Embryonic facial prominence (tissue), 1 donor: Measurements from ENCODE around the gene TAS1R1.

Experiments
- DNase-seq: peaks from one replicate; pipeline ENCODE4 v3.0.0-alpha.2; 2016; ENCODE audit errors: extremely low spot score

TAS1R1 gene

DNA sequence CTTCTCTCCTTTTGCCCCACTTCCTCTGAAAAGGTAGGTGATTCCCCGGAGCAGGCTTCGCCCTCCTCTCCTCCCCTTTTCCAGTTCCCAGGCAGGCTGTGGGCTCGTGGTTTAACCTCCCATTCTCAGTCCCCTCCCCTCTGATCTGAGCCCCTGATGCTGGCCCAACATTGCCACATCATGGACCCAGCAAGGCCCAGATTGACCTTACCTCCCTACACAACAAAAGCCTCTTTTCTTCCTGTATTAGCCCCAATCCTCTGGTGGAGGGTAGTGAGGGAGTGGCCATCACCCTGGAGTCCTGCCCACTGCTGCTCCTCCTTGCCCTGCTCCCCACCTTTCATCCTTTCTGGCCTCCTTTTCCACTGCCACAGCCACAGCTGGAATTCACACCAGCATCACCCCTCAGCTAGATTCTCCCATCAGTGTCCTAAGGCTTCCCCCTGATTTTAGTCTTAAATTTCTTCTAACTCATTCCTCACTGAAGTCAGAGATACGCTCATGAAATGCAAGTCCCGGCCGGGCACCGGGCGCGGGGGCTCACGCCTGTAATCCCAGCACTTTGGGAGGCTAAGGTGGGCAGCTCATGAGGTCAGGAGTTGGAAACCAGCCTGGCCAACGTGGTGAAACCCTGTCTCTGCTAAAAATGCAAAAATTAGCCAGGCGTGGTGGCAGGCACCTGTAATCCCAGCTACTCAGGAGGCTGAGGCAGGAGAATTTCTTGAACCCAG is 17.7 kb downstream of the TAS1R1 start:
- no peak for DNase-seq

DNA sequence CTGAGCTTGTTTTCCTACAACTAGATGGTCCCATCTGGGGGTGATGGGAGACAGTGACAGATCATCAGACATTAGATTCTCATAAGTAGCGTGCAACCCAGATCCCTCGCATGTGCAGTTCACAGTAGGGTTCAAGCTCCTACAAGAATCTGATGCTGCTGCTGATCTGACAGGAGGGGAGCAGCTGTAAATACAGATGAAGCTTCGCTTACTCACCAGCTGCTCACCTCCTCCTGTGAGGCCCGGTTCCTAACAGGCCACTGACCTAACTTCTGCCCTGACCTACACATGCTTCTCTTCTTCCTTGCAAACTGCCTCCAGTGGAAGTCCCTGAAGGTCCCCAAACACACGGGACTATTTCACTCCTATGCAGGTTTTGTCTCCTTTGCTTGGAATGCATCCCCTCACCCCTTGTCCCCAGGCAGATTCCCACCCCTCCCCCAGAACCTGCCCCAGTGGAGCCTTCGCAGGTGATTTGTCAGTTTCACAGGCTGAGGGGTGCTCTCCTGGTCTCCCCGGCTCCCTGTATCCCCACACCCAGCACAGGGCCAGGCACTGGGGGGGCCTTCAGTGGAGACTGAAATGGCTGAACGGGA is 19.0 kb downstream of the TAS1R1 start:
- DNase-seq = no peak

DNA sequence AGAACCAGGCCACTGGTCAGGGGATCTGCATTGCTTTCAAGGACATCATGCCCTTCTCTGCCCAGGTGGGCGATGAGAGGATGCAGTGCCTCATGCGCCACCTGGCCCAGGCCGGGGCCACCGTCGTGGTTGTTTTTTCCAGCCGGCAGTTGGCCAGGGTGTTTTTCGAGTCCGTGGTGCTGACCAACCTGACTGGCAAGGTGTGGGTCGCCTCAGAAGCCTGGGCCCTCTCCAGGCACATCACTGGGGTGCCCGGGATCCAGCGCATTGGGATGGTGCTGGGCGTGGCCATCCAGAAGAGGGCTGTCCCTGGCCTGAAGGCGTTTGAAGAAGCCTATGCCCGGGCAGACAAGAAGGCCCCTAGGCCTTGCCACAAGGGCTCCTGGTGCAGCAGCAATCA is 19.7 kb downstream of the TAS1R1 start:
- no peak for DNase-seq

DNA sequence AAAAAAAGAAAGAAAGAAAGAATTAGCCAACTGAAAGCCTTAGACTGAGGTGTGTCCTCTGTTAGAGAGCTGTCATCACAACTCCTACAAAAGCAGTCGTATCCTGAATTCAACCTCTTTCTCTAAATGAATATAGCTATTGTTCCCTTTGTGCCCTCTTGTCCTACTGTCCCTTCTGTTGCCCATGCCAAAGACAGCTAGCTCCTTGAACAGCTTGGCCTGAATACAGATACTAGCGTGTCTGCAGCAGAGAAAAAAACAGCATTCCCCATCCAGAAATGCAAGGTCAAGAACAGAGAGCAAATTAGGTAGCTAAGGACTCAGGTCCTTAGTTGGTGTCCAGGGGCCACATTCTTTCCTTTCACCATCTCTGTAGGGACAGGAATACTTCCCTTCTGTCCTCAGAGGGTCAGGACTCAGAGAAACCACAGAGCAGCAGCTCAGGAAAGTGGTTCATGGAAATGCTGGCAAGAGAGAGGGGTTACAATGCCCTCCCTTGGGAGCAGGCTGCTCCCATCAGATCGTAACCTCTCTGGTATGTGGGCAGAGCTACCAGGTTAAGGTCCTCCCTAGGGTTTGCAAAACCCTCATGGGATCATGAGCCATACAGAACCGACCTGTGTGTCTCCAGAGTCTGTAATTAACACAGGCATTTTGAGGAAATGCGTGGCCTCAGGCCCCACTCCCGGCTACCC is 22.9 kb downstream of the TAS1R1 start:
- DNase-seq = no peak

DNA sequence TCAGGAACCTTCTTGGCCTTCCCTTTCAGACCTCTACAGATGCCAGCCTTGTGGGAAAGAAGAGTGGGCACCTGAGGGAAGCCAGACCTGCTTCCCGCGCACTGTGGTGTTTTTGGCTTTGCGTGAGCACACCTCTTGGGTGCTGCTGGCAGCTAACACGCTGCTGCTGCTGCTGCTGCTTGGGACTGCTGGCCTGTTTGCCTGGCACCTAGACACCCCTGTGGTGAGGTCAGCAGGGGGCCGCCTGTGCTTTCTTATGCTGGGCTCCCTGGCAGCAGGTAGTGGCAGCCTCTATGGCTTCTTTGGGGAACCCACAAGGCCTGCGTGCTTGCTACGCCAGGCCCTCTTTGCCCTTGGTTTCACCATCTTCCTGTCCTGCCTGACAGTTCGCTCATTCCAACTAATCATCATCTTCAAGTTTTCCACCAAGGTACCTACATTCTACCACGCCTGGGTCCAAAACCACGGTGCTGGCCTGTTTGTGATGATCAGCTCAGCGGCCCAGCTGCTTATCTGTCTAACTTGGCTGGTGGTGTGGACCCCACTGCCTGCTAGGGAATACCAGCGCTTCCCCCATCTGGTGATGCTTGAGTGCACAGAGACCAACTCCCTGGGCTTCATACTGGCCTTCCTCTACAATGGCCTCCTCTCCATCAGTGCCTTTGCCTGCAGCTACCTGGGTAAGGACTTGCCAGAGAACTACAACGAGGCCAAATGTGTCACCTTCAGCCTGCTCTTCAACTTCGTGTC is 23.7 kb downstream of the TAS1R1 start:
- DNase-seq = no peak

DNA sequence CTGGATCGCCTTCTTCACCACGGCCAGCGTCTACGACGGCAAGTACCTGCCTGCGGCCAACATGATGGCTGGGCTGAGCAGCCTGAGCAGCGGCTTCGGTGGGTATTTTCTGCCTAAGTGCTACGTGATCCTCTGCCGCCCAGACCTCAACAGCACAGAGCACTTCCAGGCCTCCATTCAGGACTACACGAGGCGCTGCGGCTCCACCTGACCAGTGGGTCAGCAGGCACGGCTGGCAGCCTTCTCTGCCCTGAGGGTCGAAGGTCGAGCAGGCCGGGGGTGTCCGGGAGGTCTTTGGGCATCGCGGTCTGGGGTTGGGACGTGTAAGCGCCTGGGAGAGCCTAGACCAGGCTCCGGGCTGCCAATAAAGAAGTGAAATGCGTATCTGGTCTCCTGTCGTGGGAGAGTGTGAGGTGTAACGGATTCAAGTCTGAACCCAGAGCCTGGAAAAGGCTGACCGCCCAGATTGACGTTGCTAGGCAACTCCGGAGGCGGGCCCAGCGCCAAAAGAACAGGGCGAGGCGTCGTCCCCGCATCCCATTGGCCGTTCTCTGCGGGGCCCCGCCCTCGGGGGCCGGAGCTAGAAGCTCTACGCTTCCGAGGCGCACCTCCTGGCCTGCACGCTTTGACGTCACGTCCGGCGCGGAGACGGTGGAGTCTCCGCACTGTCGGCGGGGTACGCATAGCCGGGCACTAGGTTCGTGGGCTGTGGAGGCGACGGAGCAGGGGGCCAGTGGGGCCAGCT is 24.4 kb downstream of the TAS1R1 start, which contains the start of gene ZBTB48:
Gene ZBTB48 (plus strand): TSS at position 621 of the 745 bp plus-strand sequence. CDS start 616 bp downstream, outside the sequence.
- DNase-seq = peak; percentile 95

DNA sequence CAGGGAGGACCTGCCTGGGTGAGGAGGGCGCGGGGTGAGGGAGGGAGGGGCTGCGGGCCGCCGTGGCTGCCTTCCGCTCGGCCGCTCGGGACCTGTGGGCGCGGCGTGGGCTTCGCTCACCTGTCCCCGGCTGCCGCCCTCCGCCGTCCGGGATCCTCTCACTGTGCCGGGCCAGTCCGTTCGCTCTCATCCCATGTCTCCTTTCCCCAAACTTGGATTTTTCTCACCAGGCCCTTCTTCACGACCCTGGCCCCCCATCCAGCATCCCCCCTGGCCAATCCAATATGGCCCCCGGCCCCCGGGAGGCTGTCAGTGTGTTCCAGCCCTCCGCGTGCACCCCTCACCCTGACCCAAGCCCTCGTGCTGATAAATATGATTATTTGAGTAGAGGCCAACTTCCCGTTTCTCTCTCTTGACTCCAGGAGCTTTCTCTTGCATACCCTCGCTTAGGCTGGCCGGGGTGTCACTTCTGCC is 25.0 kb downstream of the TAS1R1 start:
- no peak for DNase-seq

DNA sequence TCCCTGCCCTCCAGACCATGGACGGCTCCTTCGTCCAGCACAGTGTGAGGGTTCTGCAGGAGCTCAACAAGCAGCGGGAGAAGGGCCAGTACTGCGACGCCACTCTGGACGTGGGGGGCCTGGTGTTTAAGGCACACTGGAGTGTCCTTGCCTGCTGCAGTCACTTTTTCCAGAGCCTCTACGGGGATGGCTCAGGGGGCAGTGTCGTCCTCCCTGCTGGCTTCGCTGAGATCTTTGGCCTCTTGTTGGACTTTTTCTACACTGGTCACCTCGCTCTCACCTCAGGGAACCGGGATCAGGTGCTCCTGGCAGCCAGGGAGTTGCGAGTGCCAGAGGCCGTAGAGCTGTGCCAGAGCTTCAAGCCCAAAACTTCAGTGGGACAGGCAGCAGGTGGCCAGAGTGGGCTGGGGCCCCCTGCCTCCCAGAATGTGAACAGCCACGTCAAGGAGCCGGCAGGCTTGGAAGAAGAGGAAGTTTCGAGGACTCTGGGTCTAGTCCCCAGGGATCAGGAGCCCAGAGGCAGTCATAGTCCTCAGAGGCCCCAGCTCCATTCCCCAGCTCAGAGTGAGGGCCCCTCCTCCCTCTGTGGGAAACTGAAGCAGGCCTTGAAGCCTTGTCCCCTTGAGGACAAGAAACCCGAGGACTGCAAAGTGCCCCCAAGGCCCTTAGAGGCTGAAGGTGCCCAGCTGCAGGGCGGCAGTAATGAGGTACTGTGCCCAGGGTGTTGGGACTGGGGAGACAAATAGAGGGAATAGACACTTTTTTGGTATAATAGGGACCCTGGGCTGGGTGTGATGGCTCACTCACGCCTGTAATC is 25.7 kb downstream of the TAS1R1 start:
- no peak for DNase-seq

DNA sequence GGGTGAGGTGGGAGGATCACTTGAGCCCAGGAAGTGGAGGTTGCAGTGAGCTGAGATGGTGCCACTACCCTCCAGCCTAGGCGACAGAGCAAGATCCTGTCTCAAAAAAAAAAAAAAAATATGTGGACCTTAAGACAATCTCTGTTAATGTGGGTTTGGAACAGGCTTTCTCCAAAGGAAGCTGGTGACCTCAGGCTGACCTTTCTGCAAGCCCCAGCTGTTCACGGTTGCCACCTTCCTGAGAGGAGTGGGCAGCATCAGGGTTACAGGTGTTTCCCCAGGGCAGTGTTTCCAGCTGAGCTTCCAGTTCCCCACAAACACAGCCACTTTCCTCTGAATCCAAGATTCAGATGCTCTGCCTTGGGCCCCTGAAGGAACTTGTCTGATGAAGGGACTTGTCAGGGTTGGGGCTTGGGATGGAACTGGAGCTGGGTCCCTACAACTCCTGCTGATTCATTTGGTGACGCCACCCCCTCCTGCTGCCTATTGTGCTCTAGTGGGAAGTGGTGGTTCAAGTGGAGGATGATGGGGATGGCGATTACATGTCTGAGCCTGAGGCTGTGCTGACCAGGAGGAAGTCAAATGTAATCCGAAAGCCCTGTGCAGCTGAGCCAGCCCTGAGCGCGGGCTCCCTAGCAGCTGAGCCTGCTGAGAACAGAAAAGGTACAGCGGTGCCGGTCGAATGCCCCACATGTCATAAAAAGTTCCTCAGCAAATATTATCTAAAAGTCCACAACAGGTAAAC is 26.6 kb downstream of the TAS1R1 start:
- no peak for DNase-seq

DNA sequence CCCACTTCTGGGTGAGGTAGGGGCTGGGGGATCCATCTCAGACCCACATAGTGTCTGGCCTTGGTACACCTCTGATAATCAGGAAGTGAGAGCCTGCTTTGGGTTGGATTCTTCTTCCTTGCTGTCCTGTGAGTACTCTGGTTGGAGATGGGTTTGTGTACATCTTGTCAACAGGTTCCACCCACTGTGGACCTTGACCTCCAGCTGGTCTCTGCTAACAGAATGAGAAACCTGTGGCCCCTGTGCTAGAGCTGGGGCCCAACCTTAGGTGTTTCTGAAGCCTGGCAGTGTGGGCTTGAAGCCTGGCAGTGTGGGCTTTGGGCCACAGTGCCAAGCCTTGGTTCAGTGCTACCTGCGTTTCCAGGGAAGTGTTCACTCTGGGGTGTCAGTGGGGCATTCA is 27.3 kb downstream of the TAS1R1 start:
- no peak for DNase-seq

DNA sequence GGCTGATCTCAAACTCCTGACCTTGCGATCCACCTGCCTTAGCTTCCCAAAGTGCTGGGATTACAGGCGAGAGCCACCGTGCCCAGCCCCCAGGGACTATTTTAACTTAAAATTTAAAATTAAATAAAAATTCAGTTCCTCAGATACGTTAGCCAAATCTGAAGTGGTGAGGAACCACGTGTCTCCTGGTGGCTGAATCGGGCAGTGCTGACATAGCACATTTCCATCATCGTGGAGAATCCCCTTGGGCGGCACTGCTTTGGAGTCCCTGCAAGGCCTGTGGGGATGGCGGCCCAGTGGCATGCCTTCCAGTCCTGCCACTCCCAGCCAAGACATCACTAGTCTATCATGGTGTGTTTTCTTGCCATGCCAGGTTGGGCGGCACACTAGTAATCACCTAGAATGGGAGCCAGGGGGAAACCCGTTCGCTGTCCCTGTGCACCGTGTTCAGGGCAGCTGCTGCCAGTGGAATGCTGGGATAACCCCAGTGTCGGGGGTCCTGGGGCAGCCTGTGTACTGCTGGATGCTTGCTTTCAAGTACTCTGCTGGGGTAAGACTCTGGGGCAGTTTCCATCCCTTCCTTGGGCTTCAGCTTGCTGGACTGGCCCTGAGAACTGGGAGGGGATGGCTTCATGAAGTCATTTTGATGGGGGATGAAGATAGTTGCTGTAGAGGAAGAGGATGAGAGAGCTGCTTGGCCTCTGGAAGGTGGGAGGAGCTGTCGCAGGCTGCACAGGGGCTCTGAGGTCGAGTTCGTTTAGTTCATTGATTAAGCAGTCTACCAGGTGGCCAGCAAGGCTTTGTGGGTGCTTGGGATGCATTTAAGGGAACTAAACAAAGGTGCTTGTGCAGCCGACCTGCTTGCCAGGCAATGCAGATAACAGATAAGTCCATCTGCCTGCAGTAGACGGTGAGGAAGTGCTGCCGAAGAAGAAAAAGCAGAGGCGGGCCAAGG is 29.3 kb downstream of the TAS1R1 start:
- DNase-seq = no peak

DNA sequence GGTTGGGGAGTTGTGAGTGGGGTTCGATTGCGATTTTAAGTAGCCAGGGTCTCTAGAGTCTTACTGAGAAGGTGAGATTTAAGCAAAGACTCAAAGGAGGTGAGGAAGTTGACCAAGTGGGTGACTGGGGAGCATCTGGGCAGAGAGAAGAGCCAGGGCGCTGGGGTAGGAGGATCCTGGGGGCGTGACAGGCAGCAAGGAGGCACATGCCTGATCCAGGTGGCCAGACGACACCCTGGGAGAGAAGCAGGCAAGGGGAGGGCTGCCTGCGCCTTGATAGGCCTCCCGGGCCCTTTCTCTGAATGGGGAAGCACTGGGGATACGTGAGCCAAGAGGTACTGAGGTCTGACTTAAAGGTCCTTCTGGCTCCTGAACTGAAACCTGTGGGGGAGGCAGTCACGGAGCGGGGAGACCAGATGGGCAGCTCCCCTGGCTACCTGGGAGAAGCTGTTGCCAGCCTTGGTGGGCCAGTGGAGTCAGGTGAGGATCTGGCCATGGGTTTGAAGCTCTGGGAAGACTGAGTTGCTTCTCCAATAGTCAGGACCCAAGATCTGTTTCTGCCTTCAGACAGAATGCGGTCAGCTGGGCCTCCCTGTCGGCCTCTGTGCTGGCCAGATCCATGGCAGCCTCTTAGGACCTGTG is 30.1 kb downstream of the TAS1R1 start:
- DNase-seq = no peak

DNA sequence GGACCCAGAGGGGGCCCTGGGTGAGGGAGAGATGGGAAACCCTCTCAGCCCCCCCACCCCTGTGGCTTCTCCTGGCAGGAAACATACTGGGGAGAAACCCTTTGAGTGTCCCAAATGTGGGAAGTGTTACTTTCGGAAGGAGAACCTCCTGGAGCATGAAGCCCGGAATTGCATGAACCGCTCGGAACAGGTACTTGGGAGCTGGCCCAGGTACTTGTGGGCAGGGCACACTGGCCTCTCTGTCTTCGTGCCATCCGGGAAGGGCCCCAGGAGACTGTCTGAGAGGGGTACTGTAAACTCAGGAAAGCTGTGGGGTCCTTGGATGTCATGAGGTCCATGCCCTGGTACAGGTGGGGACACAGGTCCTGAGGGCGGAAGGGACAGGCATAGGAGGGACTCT is 30.7 kb downstream of the TAS1R1 start:
- DNase-seq = no peak

DNA sequence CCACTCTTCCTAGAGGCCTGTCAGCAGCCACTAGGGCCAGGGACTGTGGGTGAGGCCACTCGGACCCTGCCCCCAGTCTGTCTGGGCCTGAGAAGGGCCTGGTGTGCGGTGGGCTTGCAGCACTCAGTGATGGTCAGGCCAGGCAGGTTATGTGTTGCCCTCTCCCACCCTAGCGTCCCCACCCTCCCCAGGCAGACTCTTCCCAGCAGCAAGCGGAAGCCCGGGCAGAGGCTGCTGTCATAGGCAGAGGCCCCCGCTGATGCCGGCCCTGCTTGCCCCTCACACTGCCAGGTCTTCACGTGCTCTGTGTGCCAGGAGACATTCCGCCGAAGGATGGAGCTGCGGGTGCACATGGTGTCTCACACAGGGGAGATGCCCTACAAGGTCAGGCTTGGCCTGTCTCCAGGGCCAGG is 31.3 kb downstream of the TAS1R1 start:
- DNase-seq = no peak

DNA sequence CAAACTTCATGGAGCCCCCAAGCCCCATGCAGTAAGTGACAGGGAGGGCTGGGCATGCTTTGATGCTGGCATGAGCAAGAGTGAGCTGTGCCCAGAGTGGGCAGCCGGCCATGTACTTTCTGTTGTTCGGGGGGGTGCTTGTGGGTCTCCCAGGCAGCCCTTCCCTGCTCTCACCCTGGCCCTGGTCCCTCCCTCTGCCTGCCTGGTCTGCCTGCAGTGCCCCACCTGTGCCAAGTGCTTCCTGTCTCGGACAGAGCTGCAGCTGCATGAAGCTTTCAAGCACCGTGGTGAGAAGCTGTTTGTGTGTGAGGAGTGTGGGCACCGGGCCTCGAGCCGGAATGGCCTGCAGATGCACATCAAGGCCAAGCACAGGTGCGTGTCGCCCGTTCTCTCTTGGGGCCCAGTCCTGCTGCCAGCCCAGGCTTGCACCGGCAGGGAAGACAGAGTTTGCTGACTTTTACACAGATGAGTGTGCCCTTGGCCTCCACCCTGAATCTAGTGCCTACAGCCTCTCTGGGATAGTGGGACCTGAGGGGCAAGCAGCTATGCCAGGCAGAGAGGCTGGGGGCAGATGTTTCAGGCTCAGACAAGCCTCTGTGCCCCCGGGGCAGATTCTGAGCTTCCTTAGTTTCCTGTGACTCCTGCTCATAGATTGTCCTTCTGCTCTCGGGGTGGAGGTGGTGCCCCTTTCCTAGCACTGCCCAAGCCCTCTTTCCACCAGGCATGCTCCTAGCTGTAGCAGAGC is 32.3 kb downstream of the TAS1R1 start:
- DNase-seq = no peak

DNA sequence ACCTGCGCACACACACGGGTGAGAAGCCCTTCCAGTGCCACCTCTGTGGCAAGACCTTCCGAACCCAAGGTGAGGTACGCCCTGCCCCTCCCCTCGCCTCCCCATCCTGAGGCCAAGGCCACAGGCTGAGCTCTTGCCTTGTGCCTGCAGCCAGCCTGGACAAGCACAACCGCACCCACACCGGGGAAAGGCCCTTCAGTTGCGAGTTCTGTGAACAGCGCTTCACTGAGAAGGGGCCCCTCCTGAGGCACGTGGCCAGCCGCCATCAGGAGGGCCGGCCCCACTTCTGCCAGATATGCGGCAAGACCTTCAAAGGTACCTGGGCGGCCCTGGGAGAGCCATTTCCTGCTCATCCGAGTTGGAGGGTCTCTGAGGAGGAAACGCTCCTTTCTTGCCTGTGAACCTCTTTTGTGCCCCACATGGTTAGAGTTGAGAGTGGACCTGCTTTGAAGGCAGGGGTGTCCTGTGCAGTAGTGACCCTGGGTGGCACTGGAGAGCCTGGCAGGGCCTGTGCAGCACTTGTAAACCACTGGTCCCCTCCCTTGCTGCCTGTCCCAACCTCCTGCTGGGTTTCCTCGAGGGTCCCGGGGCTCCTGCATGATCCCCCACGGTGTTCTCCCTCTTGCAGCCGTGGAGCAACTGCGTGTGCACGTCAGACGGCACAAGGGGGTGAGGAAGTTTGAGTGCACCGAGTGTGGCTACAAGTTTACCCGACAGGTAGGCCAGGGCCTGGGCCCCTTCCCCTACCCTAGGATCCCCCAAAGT is 33.2 kb downstream of the TAS1R1 start:
- DNase-seq = no peak
